DOHH2 (cell line): ENCODE data around the gene PRUNE1.

Source experiments
- H3F3A ChIP-seq: fragments of 200-600 bp; sonication (generic), shearing (Covaris generic); 2 replicates; pipeline ENCODE4 v1.6.0; 2016; ENCODE audit warnings: antibody characterized with exemption, mild to moderate bottlenecking; ENCODE audit not compliant: control insufficient read depth, insufficient read depth
- H3K27ac ChIP-seq: fragments of 200-600 bp; sonication (generic); 2 replicates; pipeline ENCODE4 v1.5.1; 2014; ENCODE audit warnings: low read depth, mild to moderate bottlenecking, low read length, moderate library complexity
- H3K27me3 ChIP-seq: fragments of 200-600 bp; sonication (generic); 2 replicates; pipeline ENCODE4 v1.6.1; 2014; ENCODE audit warnings: mild to moderate bottlenecking, low read length, mixed read lengths; ENCODE audit not compliant: control insufficient read depth
- H3K36me3 ChIP-seq: fragments of 200-600 bp; sonication (generic); 2 replicates; pipeline ENCODE4 v1.6.1; 2014; ENCODE audit warnings: mild to moderate bottlenecking, low read length, moderate library complexity, mixed read lengths; ENCODE audit not compliant: control insufficient read depth
- H3K4me1 ChIP-seq: fragments of 200-600 bp; sonication (generic); 2 replicates; pipeline ENCODE4 v1.6.1; 2014; ENCODE audit warnings: mild to moderate bottlenecking, low read length, mixed read lengths; ENCODE audit not compliant: control insufficient read depth
- H3K4me2 ChIP-seq: fragments of 200-600 bp; sonication (generic); 2 replicates; pipeline ENCODE4 v1.6.0; 2014; ENCODE audit warnings: mild to moderate bottlenecking, low read length, moderate library complexity
- H3K4me3 ChIP-seq: fragments of 200-600 bp; sonication (generic); 2 replicates; pipeline ENCODE4 v1.5.1; 2014; ENCODE audit warnings: mild to moderate bottlenecking, low read length, mixed read lengths
- H3K79me2 ChIP-seq: fragments of 200-600 bp; sonication (generic); 2 replicates; pipeline ENCODE4 v1.6.1; 2014; ENCODE audit warnings: mild to moderate bottlenecking, low read length, mixed read lengths; ENCODE audit not compliant: control insufficient read depth
- H3K9me2 ChIP-seq: fragments of 200-600 bp; sonication (generic); replicated peaks from 2 replicates; pipeline ENCODE4 v1.6.1; 2014; ENCODE audit warnings: mild to moderate bottlenecking, low read length, mixed read lengths; ENCODE audit not compliant: control insufficient read depth
- H3K9me3 ChIP-seq: fragments of 200-600 bp; sonication (generic); 2 replicates; pipeline ENCODE4 v1.6.1; 2014; ENCODE audit warnings: antibody characterized with exemption, low read length, mixed read lengths; ENCODE audit not compliant: control insufficient read depth, insufficient read depth
- H4K20me1 ChIP-seq: fragments of 200-600 bp; sonication (generic); 2 replicates; pipeline ENCODE4 v1.6.0; 2014; ENCODE audit warnings: low read depth, mild to moderate bottlenecking, antibody characterized with exemption, low read length, moderate library complexity; ENCODE audit not compliant: control insufficient read depth, insufficient read depth
- CTCF ChIP-seq: fragments of 200-600 bp; sonication (generic); IDR thresholded peaks from one replicate; pipeline ENCODE4 v1.5.1; 2014; ENCODE audit warnings: antibody characterized with exemption, mild to moderate bottlenecking, low read depth, low read length; ENCODE audit not compliant: poor library complexity, severe bottlenecking
- EZH2phosphoT487 ChIP-seq: fragments of 200-600 bp; sonication (generic); IDR thresholded peaks from 2 replicates; pipeline ENCODE4 v1.6.1; 2017; ENCODE audit warnings: borderline replicate concordance, mild to moderate bottlenecking, antibody characterized with exemption, low read length, moderate library complexity, mixed read lengths

The PRUNE1 gene

GRCh38 chr1:150997126-150997872 lies 10.9 kb upstream of the PRUNE1 start:
- H3K4me2 ChIP-seq = no peak overlapping the region
- no peak overlapping the region for H3K27ac ChIP-seq
- H3K36me3 ChIP-seq = no peaks in the 10 kb centered on the region

GRCh38 chr1:150997949-150998348 lies 10.3 kb upstream of the PRUNE1 start:
- H3K9me2 ChIP-seq = no peaks in the 10 kb centered on the region
- H3K27me3 ChIP-seq = no peaks in the 10 kb centered on the region
- H3K36me3 ChIP-seq = no peaks in the 10 kb centered on the region
- no peaks in the 10 kb centered on the region for H3K79me2 ChIP-seq
- H4K20me1 ChIP-seq = no peaks in the 10 kb centered on the region
- TF ChIP-seq EZH2phosphoT487 (no peak), CTCF (no peak)
- no peaks in the 10 kb centered on the region for H3K9me3 ChIP-seq
- H3K4me1 ChIP-seq = peaks cover 3% of the 10 kb centered on the region
- no peak overlapping the region for H3K4me2 ChIP-seq
- H3F3A ChIP-seq = no peaks in the 10 kb centered on the region
- no peak overlapping the region for H3K4me3 ChIP-seq
- no peak overlapping the region for H3K27ac ChIP-seq

More at GRCh38 chr1:150997126-150997872, 10.9 kb upstream of the PRUNE1 start:
- H3K9me3 ChIP-seq = no peaks in the 10 kb centered on the region
- no peaks in the 10 kb centered on the region for H3K9me2 ChIP-seq
- H3K4me3 ChIP-seq = no peak overlapping the region
- H3K4me1 ChIP-seq = no peaks in the 10 kb centered on the region
- no peaks in the 10 kb centered on the region for H3F3A ChIP-seq
- H3K79me2 ChIP-seq = no peaks in the 10 kb centered on the region
- H4K20me1 ChIP-seq = no peaks in the 10 kb centered on the region
- TF ChIP-seq EZH2phosphoT487 (no peak), CTCF (no peak)
- no peaks in the 10 kb centered on the region for H3K27me3 ChIP-seq

- H3K27ac ChIP-seq = no peak overlapping the region
- TF ChIP-seq CTCF (no peak), EZH2phosphoT487 (no peak)
Observed at GRCh38 chr1:150999051-150999674, 9.1 kb upstream of the PRUNE1 start.

More at GRCh38 chr1:150999051-150999674, 9.1 kb upstream of the PRUNE1 start:
- H3F3A ChIP-seq = no peaks in the 10 kb centered on the region
- no peaks in the 10 kb centered on the region for H3K79me2 ChIP-seq
- H3K4me3 ChIP-seq = no peak overlapping the region
- H3K4me1 ChIP-seq = peaks cover 15% of the 10 kb centered on the region
- no peak overlapping the region for H3K4me2 ChIP-seq
- H4K20me1 ChIP-seq = no peaks in the 10 kb centered on the region
- H3K27me3 ChIP-seq = no peaks in the 10 kb centered on the region
- no peaks in the 10 kb centered on the region for H3K9me2 ChIP-seq
- H3K36me3 ChIP-seq = no peaks in the 10 kb centered on the region
- no peaks in the 10 kb centered on the region for H3K9me3 ChIP-seq
